GM19397 (cell line): ENCODE data around the gene ERV3-1.
"Not testable (repeated sequence)": the region's sequence is repeated elsewhere in the genome, so short reads cannot be mapped to it uniquely, and the experiment has no call there.

Experiments
- ATAC-seq: cut with Tn5 transposase; IDR thresholded peaks from one replicate; pipeline ENCODE4 v1.9.1; 2021; ENCODE audit warnings: mild to moderate bottlenecking, moderate library complexity; ENCODE audit not compliant: unreplicated experiment

The ERV3-1 gene

GRCh38 chr7:65002972-65003585 is 3.4 kb downstream of the ERV3-1 start:
- ATAC-seq, result no peak

- ATAC-seq, result no peak
These were observed 5.1 kb downstream of the ERV3-1 start for GRCh38 chr7:65001291-65001814.

DNA sequence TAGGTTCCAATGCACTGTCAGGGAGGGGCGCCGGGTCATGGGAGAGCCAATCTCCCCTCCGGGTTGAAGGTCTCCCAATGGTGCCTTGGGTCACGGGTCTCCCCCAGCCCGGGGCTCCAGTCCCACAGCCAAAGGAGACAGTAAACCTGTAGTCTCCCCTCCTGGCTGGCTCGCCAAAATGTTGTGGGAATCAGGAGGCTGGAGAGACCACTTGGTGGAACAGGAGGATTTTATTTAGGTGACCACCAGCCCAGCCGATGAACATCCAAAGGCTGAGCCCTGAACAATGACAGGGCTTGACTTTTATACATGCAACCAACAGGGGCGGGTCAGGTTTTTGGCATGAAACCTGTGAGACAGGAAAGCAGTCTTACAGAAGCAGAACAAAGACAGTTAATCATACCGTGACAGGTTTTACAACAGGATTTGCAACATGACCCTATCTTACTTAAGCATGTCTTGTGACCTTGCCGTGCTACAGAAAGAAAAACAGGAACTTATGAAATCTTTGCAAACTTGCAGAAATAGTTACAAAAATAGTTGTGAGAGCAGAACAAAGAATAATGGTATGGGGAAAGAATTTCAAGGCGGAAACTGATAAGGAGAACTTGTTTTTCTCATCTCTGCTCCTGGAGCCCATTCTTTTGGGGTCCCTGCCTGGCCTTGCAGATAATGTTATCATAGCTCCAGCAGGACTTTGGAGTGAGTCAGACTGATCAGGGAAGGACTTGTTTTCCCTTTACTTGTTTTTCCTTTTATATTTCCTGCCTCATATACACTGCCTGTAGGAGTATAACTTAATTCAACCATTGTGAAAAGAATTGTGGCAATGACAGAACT is 7.1 kb downstream of the ERV3-1 start:
- no peak for ATAC-seq

DNA sequence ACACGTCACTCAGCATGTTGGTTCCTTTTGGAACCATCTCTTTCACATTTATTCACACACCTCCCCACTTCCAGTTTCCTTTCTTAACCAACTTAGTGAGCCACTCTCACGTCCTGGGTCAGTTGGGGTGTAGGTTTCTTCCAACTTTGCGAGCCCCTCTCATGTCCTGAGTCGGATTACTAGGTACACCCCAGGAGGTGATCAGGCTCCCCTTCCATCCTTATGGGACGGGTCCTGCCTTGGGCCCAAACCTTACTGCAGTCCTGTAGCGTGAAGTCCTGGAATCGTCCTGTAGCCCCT is 7.7 kb downstream of the ERV3-1 start:
- ATAC-seq, result no peak

GRCh38 chr7:64997927-64998391 is 8.5 kb downstream of the ERV3-1 start:
- no peak for ATAC-seq

- no peak for ATAC-seq
These were observed 9.2 kb downstream of the ERV3-1 start for GRCh38 chr7:64997164-64997908.

GRCh38 chr7:64996305-64996704 is 10.2 kb downstream of the ERV3-1 start:
- ATAC-seq, result no peak

- no peak for ATAC-seq
These were observed 12.6 kb downstream of the ERV3-1 start for GRCh38 chr7:64993901-64994300.

DNA sequence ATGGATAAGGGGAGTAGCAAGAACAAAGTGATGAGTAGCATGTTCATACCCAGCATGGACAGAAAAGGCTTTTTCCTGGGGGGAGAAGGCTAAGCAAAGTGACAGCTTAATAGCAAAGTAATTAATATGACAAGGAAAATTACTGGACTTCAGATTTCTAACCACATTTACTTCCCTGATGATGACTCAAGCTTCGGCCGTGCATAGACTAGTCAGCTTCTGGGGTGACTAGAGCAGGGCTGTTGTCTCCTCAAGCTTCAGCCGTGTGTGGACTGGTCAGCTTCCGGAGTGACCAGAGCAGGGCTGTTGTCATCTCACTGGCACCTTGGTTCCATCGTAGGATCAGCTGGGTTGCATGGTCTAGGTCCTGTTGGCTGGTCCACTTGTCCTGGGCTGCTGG is 13.5 kb downstream of the ERV3-1 start:
- ATAC-seq, result no peak

DNA sequence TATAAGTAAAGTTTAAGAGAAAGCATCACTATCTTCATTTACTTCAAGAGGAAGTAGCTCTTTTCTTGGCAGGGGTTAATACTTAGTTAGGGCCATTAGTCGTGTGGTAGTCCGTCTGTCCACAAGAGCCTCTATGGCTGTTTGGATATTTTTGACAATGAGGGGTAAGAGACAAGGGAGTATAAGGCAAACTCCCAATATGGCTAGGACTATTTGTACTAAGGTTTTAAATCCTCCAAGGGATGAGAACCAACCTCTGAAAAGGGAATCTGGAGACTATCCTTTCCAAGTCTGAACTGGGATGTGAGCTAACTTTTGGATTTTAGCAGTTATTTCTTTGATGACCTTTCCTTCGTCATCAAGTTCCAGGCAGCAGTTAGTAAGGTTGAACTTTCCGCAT is 15.6 kb downstream of the ERV3-1 start, which contains the start of gene ZNF117:
TSS of gene ZNF117 (minus strand) at position 101 of the 400 bp plus-strand sequence.
- no peak for ATAC-seq

GRCh38 chr7:64990216-64990615 is 16.3 kb downstream of the ERV3-1 start:
- no peak for ATAC-seq

GRCh38 chr7:64978497-64979203 is 27.8 kb downstream of the ERV3-1 start:
- ATAC-seq, result no peak

DNA sequence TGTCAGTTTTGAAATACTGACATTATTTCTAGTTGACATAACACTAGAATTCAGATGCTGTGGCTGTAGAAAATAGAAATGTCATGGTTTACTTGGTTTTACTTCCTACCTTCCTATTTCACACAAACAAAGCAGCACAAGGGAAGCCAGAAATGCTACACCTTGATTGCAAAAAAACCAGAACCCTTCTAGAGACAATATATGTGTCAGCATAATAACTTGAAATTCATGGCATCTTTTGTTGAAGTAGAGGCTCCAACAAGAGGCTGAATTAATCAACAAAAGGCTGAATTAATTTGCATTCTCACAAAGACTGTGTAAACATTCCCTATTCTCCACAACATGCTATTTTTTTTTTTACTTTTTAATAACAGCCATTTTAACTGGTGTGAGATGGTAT is 40.9 kb downstream of the ERV3-1 start:
- ATAC-seq, result no peak

DNA sequence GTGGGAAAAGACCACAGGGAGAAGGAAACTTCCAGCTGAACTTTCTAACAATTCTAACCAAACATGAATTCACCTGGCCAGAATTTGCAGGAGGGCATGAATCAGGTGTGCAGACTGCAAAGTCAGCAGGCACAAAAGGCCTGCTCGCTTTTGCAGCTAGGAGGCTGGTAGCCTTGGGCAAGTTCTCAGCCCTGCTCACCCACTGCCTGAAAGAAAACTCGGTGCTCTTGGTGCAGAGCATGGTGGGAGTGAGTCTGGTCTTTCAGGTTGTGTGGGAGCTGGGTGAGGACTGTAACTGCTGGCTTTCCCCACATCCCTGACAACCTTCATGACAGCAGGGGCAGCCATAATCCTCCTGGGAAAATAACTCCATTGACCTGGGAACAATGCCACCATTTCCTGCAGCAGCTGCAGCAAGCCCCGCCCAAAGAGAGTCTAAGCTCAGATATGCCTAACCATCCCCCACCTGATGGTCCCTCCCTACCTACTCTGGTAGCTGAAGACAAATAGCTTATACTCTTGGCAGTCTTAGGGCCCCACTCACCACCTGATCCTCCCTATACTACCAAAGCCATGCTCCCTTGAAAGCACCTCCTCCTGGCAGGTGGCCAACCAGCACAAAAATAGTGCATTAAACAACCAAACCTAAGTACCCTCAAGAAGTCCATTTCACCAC is 47.3 kb downstream of the ERV3-1 start:
- no peak for ATAC-seq

DNA sequence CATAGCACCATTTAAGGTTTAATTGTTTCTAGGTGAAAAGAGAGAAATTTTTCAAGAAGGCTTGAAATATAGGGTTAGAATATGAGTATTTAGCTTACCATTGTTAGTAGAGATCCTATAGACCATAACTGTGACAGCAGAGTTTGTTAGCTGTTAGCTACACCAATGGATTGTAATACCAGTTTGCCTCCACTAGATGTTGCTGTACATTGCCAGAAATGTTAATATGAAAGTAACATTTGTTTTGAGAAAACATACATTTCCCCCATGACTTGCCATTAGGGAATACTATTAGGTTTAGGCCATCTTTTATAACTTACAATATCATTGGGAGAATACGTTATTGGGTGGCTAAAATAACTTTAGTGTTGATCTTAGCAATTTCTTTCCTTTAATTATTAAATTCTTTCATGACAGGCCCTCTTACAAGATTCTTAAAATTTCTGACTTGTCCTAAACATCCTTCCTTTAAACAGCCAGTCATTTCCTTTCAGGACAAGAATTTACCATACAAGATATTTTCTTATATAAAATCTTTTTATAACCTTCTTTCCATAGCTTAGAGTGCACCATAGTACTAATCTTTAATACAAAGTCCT is 55.1 kb downstream of the ERV3-1 start:
- ATAC-seq, result no peak

GRCh38 chr7:64950673-64951072 is 55.8 kb downstream of the ERV3-1 start:
- ATAC-seq, result not testable (repeated sequence)

DNA sequence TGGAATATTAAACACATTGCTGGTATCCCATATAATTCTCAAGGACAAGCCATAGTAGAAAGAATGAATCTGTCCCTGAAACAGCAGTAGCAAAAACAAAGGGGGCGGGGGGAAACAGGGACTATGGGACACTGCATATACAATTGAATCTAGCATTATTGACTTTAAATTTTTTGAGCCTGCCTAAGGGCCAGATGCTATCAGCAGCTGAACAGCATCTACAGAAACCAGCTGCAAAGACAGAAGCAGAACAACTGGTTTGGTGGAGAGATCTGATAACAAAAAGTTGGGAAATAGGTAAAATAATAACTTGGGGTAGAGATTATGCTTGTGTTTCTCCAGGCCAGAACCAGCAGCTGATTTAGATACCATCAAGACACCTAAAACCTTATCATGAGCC is 57.7 kb downstream of the ERV3-1 start:
- not testable (repeated sequence) for ATAC-seq

DNA sequence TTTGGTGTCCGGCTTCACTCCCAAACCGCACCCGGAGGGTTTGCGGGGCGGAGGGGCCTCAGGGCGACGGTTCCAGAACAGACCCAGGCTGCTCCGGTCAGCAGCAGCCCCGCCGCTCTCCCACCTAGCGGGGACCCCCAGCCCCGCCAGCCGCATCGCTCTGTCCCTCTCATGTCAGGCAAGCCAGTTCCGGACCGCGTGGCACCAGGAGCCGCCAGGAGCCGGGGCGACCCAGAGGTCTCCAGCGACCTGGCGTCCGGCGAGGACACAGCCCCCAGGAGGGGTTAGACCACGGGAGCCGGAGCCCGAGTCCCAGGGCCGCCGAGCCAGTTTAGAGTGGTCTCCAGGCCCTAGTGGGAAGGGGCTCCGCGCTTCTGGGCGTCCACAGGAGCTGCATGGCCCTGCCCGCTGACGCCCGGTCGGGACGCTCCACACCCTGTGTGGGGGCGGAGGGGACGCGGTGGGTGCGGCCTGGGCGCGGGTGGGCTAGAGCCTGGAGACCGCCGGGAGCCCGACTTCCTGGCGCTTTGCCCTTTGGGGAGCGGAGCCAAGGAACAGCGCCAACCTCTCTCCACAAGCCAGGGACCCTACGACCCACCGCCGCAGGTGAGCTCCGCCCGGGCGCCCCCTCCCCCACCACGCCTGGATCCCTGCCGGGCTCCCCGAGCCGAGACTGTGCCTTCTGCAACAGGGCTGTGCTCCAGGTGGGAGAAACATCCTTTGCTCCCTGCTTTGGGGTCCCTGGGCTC is 59.1 kb downstream of the ERV3-1 start:
- no peak for ATAC-seq

GRCh38 chr7:64946772-64947171 is 59.7 kb downstream of the ERV3-1 start:
- no peak for ATAC-seq
